ENCODE data around the gene GIN1. TPM values are rescaled to one million over a fixed set of nuclear protein-coding genes. Genes with fewer than 3 reads are reported as not detected.

GIN1 gene, protein sequence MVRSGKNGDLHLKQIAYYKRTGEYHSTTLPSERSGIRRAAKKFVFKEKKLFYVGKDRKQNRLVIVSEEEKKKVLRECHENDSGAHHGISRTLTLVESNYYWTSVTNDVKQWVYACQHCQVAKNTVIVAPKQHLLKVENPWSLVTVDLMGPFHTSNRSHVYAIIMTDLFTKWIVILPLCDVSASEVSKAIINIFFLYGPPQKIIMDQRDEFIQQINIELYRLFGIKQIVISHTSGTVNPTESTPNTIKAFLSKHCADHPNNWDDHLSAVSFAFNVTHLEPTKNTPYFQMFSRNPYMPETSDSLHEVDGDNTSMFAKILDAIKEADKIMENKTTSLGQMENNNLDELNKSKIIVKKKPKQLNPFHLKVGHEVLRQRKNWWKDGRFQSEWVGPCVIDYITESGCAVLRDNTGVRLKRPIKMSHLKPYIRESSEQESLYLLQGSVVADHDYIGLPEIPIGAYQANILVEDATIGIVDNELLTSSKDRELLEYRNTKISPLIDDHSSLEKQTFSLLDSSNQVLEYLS
- total RNA-seq (1 to 10 TPM; 3.7 to 6.4 TPM), polyA plus RNA-seq (1 to 10 TPM; 1.8 to 4.3 TPM)

DNA sequence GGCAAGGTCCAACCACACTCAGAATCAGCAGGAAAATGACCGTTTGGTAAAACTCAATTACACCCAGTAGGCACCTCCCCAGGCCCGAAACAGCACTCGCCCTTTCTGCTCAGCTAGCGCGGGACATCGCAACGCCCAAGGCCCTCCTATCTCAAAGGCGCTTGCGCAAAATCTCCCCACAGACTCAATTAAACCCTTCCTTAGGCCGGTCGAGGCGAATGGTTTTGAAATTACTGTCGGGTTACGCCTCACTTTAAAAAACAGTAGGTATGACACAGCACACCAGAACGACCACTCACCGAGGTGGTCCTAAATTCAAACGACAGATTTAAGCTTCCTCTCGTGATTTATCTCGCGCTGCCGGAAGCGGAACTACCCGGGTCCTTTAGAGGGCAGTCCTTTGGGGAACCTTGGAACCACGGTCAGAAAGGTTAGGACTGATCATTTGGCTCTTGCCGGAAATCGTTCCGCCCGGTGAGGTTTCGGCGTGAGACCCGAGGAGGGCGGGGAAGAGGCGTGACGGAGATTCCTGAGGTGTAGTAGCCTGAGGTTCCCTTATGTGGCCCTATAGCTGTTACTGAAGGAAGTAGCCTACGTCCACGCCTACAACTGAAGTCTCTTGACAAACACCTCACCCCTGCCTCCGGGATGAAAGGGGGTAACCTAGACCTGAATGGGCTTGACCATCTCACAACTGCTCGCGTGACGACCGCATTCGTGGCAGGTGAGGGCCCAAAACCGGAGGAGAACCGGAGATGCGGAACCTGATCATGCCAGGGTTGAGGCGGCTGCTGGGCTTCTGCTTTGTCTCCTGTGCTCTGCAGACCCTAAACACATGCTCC, at the start of gene GIN1, which contains the start of gene PPIP5K2:
GIN1 (minus strand) TSS at position 374 of the 842 bp plus-strand sequence. CDS start 11,431 bp downstream, outside the sequence.
PPIP5K2 (plus strand) TSS at position 537 of the 842 bp plus-strand sequence. CDS start 9,289 bp downstream, outside the sequence.
- Histone ChIP-seq H3K4me1 (ENCODE audit: control insufficient read depth in 4 of 4, insufficient read depth in 4 of 4, low read length in 3 of 4) (peaks cover 0 to 25% (median 18%) of the 10 kb centered on the region in 4 donors), H3K27ac (ENCODE audit: low read depth in 1 of 2, low read length in 2 of 2) (peak within 1 kb of the TSS; percentile 97 to 99), H3K27me3 (ENCODE audit: control insufficient read depth in 4 of 4, insufficient read depth in 4 of 4, low read length in 3 of 4) (no peaks in the 10 kb centered on the region), H3K4me3 (ENCODE audit: low read depth in 1 of 3, low read length in 3 of 3) (peak within 1 kb of the TSS; percentile 68 to 100 (median 100)), H3K36me3 (ENCODE audit: control insufficient read depth in 4 of 4, insufficient read depth in 3 of 4, low read depth in 1 of 4, low read length in 3 of 4) (no peaks in the 10 kb centered on the region), H3K9ac (ENCODE audit: low read depth in 1 of 2, low read length in 2 of 2) (peak within 1 kb of the TSS; percentile 73 to 100), H3K9me3 (ENCODE audit: control insufficient read depth in 4 of 4, low read length in 3 of 4) (no peaks in the 10 kb centered on the region)
- peak; percentile 97 for TF ChIP-seq HNF4G (IDR thresholded peaks at IDR 0.05)
- TF ChIP-seq, protein P1, sequence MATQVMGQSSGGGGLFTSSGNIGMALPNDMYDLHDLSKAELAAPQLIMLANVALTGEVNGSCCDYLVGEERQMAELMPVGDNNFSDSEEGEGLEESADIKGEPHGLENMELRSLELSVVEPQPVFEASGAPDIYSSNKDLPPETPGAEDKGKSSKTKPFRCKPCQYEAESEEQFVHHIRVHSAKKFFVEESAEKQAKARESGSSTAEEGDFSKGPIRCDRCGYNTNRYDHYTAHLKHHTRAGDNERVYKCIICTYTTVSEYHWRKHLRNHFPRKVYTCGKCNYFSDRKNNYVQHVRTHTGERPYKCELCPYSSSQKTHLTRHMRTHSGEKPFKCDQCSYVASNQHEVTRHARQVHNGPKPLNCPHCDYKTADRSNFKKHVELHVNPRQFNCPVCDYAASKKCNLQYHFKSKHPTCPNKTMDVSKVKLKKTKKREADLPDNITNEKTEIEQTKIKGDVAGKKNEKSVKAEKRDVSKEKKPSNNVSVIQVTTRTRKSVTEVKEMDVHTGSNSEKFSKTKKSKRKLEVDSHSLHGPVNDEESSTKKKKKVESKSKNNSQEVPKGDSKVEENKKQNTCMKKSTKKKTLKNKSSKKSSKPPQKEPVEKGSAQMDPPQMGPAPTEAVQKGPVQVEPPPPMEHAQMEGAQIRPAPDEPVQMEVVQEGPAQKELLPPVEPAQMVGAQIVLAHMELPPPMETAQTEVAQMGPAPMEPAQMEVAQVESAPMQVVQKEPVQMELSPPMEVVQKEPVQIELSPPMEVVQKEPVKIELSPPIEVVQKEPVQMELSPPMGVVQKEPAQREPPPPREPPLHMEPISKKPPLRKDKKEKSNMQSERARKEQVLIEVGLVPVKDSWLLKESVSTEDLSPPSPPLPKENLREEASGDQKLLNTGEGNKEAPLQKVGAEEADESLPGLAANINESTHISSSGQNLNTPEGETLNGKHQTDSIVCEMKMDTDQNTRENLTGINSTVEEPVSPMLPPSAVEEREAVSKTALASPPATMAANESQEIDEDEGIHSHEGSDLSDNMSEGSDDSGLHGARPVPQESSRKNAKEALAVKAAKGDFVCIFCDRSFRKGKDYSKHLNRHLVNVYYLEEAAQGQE (IDR thresholded peaks at IDR 0.05), result no peak
- TF ChIP-seq HNF4A (conservative IDR thresholded peaks at IDR 0.05), result peak; percentile 93 to 99
- peak; percentile 100 for TF ChIP-seq GABPA (IDR thresholded peaks at IDR 0.05 in 1 of 2, conservative IDR thresholded peaks at IDR 0.05 in 1 of 2)
- TF ChIP-seq, protein P2, sequence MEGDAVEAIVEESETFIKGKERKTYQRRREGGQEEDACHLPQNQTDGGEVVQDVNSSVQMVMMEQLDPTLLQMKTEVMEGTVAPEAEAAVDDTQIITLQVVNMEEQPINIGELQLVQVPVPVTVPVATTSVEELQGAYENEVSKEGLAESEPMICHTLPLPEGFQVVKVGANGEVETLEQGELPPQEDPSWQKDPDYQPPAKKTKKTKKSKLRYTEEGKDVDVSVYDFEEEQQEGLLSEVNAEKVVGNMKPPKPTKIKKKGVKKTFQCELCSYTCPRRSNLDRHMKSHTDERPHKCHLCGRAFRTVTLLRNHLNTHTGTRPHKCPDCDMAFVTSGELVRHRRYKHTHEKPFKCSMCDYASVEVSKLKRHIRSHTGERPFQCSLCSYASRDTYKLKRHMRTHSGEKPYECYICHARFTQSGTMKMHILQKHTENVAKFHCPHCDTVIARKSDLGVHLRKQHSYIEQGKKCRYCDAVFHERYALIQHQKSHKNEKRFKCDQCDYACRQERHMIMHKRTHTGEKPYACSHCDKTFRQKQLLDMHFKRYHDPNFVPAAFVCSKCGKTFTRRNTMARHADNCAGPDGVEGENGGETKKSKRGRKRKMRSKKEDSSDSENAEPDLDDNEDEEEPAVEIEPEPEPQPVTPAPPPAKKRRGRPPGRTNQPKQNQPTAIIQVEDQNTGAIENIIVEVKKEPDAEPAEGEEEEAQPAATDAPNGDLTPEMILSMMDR (IDR thresholded peaks at IDR 0.05; ENCODE audit: low read depth, low read length, missing input control), result no peak
- peak; percentile 95 for TF ChIP-seq TAF1 (conservative IDR thresholded peaks at IDR 0.05)
- TF ChIP-seq, protein P3, sequence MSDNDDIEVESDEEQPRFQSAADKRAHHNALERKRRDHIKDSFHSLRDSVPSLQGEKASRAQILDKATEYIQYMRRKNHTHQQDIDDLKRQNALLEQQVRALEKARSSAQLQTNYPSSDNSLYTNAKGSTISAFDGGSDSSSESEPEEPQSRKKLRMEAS (IDR thresholded peaks at IDR 0.05), result peak; percentile 95
- peak; percentile 59 to 64 for TF ChIP-seq JUND (IDR thresholded peaks at IDR 0.05)
- TF ChIP-seq, protein P4, sequence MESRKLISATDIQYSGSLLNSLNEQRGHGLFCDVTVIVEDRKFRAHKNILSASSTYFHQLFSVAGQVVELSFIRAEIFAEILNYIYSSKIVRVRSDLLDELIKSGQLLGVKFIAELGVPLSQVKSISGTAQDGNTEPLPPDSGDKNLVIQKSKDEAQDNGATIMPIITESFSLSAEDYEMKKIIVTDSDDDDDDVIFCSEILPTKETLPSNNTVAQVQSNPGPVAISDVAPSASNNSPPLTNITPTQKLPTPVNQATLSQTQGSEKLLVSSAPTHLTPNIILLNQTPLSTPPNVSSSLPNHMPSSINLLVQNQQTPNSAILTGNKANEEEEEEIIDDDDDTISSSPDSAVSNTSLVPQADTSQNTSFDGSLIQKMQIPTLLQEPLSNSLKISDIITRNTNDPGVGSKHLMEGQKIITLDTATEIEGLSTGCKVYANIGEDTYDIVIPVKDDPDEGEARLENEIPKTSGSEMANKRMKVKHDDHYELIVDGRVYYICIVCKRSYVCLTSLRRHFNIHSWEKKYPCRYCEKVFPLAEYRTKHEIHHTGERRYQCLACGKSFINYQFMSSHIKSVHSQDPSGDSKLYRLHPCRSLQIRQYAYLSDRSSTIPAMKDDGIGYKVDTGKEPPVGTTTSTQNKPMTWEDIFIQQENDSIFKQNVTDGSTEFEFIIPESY (IDR thresholded peaks at IDR 0.05), result peak; percentile 94
- TF ChIP-seq, protein P5, sequence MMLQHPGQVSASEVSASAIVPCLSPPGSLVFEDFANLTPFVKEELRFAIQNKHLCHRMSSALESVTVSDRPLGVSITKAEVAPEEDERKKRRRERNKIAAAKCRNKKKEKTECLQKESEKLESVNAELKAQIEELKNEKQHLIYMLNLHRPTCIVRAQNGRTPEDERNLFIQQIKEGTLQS (IDR thresholded peaks at IDR 0.05), result peak; percentile 55
- peak; percentile 89 for TF ChIP-seq YY1 (IDR thresholded peaks at IDR 0.05)
- peak; percentile 87 for TF ChIP-seq SP1 (IDR thresholded peaks at IDR 0.05)
- peak; percentile 25 to 41 for TF ChIP-seq RAD21 (IDR thresholded peaks at IDR 0.05)
- peak; percentile 92 to 95 for TF ChIP-seq RXRA (IDR thresholded peaks at IDR 0.05)
- peak; percentile 29 for TF ChIP-seq FOXA2 (IDR thresholded peaks at IDR 0.05)
- peak; percentile 70 for TF ChIP-seq FOXA1 (IDR thresholded peaks at IDR 0.05)
- TF ChIP-seq NR2F2 (IDR thresholded peaks at IDR 0.05), result peak; percentile 99
- TF ChIP-seq EGR1 (IDR thresholded peaks at IDR 0.05; ENCODE audit: low read depth in 2 of 2), result peak; percentile 68 to 70
- WGBS, result under 1% methylated on average over 46 of the region's 46 CpGs
- peak; percentile 98 for DNase-seq (ENCODE audit: low spot score)

All from liver (tissue), 9 donors.